ENCODE measurements around the gene RRAS.

RRAS gene

GRCh38 chr19:49639401-49640112 is 386 bp downstream of the RRAS start:
- H2AFZ ChIP-seq (ENCODE audit: low read depth, low read length, severe bottlenecking) = no peak overlapping the region

DNA sequence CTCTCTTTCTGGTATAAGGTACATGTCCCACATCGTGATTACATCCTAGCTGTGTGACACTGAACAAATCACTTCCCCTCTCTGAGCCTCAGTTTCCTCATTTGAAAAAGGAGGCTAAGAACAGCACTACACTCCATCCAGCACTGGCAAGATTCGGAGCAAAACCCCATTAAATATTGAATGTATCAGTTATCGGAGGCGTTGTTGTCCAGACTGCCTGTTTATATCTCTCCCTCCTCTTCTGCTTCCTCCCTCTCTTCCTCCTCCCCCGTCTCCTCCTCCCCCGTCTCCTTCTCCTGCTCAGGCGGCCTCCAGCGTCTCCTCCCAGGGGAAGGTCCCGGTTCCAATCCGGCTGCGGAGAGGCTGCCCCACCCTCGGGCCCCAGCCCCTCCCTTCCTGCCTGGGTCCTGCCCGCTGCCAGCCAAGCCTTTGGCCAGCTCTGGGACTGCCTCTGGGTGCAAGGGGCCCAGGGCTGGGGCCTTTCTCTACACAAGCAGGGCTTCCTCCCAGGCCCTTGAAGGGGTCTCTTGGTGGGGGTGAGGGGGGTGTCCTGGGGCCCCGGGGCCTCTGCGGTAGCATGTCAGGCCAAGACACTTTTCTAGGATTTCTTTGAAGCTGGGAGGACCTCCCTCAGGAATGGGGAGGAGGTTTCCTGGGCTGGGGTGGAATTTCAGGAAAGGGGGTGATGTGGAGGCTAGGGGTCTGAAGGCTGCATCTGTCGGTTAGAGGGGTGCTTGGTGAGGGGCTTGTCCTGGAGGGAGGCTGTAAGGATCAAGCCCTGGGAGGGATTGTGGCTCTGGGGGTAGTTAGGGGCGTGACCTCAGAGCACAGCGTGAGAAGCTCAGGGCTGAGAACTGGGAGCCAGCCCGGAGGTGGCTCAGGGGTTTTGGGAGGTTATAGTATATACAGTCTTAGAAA is 1.9 kb downstream of the RRAS start:
- no peak overlapping the region for H3K9ac ChIP-seq (ENCODE audit: low read length)
- no peak overlapping the region for H3K27ac ChIP-seq (ENCODE audit: low read depth, low read length)

More at GRCh38 chr19:49639401-49640112, 386 bp downstream of the RRAS start:
- Histone ChIP-seq H3K27ac (ENCODE audit: low read depth, low read length) (no peak overlapping the region), H3K9ac (ENCODE audit: low read length) (peak overlapping the region; percentile 45), H3K36me3 (ENCODE audit: low read length) (no peaks in the 10 kb centered on the region), H4K20me1 (ENCODE audit: low read depth, low read length) (no peaks in the 10 kb centered on the region), H3K4me2 (ENCODE audit: low read depth, low read length, poor library complexity, severe bottlenecking) (peak overlapping the region; percentile 52), H3K9me3 (ENCODE audit: insufficient read depth, low read length) (no peaks in the 10 kb centered on the region), H3K9me2 (replicated peaks; ENCODE audit: insufficient read depth, low read length) (no peaks in the 10 kb centered on the region), H3K4me3 (ENCODE audit: insufficient read depth, low read length, poor library complexity, severe bottlenecking) (peak overlapping the region; percentile 49), H3K79me2 (ENCODE audit: insufficient read depth, low read length) (peaks cover 23% of the 10 kb centered on the region), H3F3A (ENCODE audit: insufficient read depth) (0 out of 2 replicates have a peak, but pooled peaks cover 12% of the 10 kb centered on the region), H3K27me3 (ENCODE audit: low read length) (no peaks in the 10 kb centered on the region)
- no peak for TF ChIP-seq EZH2phosphoT487 (conservative IDR thresholded peaks at IDR 0.05; ENCODE audit: low read length)
- TF ChIP-seq, protein P1, sequence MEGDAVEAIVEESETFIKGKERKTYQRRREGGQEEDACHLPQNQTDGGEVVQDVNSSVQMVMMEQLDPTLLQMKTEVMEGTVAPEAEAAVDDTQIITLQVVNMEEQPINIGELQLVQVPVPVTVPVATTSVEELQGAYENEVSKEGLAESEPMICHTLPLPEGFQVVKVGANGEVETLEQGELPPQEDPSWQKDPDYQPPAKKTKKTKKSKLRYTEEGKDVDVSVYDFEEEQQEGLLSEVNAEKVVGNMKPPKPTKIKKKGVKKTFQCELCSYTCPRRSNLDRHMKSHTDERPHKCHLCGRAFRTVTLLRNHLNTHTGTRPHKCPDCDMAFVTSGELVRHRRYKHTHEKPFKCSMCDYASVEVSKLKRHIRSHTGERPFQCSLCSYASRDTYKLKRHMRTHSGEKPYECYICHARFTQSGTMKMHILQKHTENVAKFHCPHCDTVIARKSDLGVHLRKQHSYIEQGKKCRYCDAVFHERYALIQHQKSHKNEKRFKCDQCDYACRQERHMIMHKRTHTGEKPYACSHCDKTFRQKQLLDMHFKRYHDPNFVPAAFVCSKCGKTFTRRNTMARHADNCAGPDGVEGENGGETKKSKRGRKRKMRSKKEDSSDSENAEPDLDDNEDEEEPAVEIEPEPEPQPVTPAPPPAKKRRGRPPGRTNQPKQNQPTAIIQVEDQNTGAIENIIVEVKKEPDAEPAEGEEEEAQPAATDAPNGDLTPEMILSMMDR (IDR thresholded peaks at IDR 0.05; ENCODE audit: insufficient read depth, low read length, poor library complexity, severe bottlenecking) = no peak

DNA sequence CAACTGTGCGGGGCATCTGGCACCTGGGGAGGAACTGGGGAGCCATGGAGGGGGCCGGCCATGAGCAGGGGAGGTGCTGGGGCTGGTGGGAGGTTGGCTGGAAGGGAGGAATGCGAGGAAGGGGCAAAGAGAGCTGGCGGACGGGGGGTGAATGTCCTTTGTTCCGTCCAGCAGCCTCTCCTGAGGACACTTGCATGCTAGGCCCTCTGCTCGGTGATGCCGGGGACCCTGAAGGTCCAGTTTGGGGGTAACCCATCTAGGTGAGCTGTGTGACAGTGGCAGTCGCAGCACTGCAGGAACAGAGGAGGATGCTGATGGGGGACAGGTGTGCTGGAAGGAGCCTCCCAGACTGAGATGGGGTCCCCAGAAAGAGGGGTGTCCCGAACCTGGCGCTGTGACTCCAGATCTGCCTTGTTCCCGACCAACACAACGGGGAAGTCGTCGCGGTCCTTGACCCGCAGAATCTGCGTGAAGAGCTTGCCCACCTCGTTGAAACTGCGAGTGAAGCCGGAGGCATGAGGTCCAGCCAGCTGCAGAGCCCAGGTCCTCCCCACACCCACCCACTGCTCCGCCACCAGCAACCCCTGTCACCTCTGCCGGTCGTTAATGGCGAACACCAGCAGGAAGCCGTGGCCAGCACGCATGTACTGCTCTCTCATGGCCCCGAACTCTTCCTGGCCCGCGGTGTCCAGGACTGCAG is 3.6 kb downstream of the RRAS start:
- Histone ChIP-seq H3K9ac (ENCODE audit: low read length) (no peak overlapping the region), H3K79me2 (ENCODE audit: insufficient read depth, low read length) (no peaks in the 10 kb centered on the region), H3F3A (ENCODE audit: insufficient read depth) (0 out of 2 replicates have a peak, but pooled peaks cover 8% of the 10 kb centered on the region), H3K9me3 (ENCODE audit: insufficient read depth, low read length) (no peaks in the 10 kb centered on the region), H3K9me2 (replicated peaks; ENCODE audit: insufficient read depth, low read length) (no peaks in the 10 kb centered on the region), H4K20me1 (ENCODE audit: low read depth, low read length) (no peaks in the 10 kb centered on the region), H3K4me3 (ENCODE audit: insufficient read depth, low read length, poor library complexity, severe bottlenecking) (no peak overlapping the region), H2AFZ (ENCODE audit: low read depth, low read length, severe bottlenecking) (no peak overlapping the region), H3K36me3 (ENCODE audit: low read length) (no peaks in the 10 kb centered on the region), H3K27me3 (ENCODE audit: low read length) (no peaks in the 10 kb centered on the region), H3K4me2 (ENCODE audit: low read depth, low read length, poor library complexity, severe bottlenecking) (no peak overlapping the region), H3K27ac (ENCODE audit: low read depth, low read length) (no peak overlapping the region)
- TF ChIP-seq, protein P1 (IDR thresholded peaks at IDR 0.05; ENCODE audit: insufficient read depth, low read length, poor library complexity, severe bottlenecking) = no peak

More for the DNA sequence above, 1.9 kb downstream of the RRAS start:
- no peaks in the 10 kb centered on the region for H3K36me3 ChIP-seq (ENCODE audit: low read length)
- no peaks in the 10 kb centered on the region for H3K9me3 ChIP-seq (ENCODE audit: insufficient read depth, low read length)
- H3F3A ChIP-seq (ENCODE audit: insufficient read depth) = 0 out of 2 replicates have a peak, but pooled peaks cover 12% of the 10 kb centered on the region
- no peaks in the 10 kb centered on the region for H3K9me2 ChIP-seq (replicated peaks; ENCODE audit: insufficient read depth, low read length)
- H3K79me2 ChIP-seq (ENCODE audit: insufficient read depth, low read length) = peaks cover 8% of the 10 kb centered on the region; the same call in 1 of the 2 replicates
- H3K4me3 ChIP-seq (ENCODE audit: insufficient read depth, low read length, poor library complexity, severe bottlenecking) = no peak overlapping the region
- H2AFZ ChIP-seq (ENCODE audit: low read depth, low read length, severe bottlenecking) = no peak overlapping the region
- no peaks in the 10 kb centered on the region for H3K27me3 ChIP-seq (ENCODE audit: low read length)
- H3K4me2 ChIP-seq (ENCODE audit: low read depth, low read length, poor library complexity, severe bottlenecking) = no peak overlapping the region
- H4K20me1 ChIP-seq (ENCODE audit: low read depth, low read length) = no peaks in the 10 kb centered on the region
- TF ChIP-seq EZH2phosphoT487 (conservative IDR thresholded peaks at IDR 0.05; ENCODE audit: low read length) = no peak
- TF ChIP-seq, protein P1 (IDR thresholded peaks at IDR 0.05; ENCODE audit: insufficient read depth, low read length, poor library complexity, severe bottlenecking) = no peak

All from SU-DHL-6 (cell line).